ENCODE results near the gene ICAM4. TPM values are rescaled to one million over a fixed set of nuclear protein-coding genes. Genes with fewer than 3 reads are reported as not detected.

The ICAM4 gene
- total and polyA plus RNA-seq, 9 of the 15 experiments (the other 6 are each of a cell fraction or from before 2014, with no cell fraction given): 14.1 to 86.1 (median 29.6) TPM

DNA sequence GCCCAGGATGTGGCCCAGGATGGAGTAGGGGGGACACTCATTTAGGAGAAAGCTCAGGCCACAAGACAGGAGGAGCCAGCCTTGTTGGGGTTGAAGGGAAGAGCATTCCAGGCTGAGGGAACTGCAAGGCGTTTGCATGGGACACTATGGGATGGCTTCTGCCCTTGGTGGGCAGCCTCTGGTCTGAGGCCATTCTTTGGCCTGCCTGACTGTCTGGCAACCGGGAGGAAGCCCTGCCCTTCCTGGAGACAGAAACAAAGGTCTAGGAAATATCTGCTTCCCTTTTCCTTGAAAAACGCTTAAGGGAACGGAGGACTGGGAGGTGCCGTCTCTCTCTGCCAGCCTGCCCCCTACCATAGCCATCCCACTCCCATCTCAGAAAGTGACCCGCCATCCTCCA, 18.7 kb upstream of the ICAM4 start:
- no peak overlapping the region for H3K4me2 ChIP-seq (ENCODE audit: insufficient read depth, low read length)
- no peak for DNase-seq (ENCODE audit: extremely low read depth in 1 of 4, low spot score in 3 of 4)
- no peak overlapping the region for H3K27ac ChIP-seq (ENCODE audit: extremely low read depth, low read depth, low read length)
- peaks cover 16 to 33% of the 10 kb centered on the region in 2 experiments; a peak in 4 of 5 replicates for H3K4me1 ChIP-seq (replicated peaks in 1 of 2; ENCODE audit: control insufficient read depth in 2 of 2, insufficient read depth in 2 of 2, low read length in 2 of 2)
- no peaks in the 10 kb centered on the region for H3K9me1 ChIP-seq (ENCODE audit: control insufficient read depth, insufficient read depth, low read length)
- CTCF ChIA-PET (ENCODE audit: low intra/inter-chr PET ratio): interaction anchor here (1.2 to 3.9 kb wide), 2 partner anchors 21 to 121 kb away, joined by 3 to 77 read pairs; no protein-coding TSS in a partner anchor
- H2AFZ ChIP-seq (ENCODE audit: low read depth, low read length): 0 out of 2 replicates have a peak overlapping the region, but pooled peaks have one; percentile 8
- no peak for FAIRE-seq
- peaks cover 5% of the 10 kb centered on the region; the same call in 1 of the 3 replicates for H3K36me3 ChIP-seq (ENCODE audit: control insufficient read depth, insufficient read depth, low read length)
- H3K9me3 ChIP-seq (replicated peaks; ENCODE audit: control insufficient read depth, insufficient read depth, low read depth, low read length): no peaks in the 10 kb centered on the region
- intact Hi-C loops (cut with micrococcal nuclease): no loop called here
- H3K79me2 ChIP-seq (ENCODE audit: control insufficient read depth, insufficient read depth, low read length): peaks cover 30% of the 10 kb centered on the region
- no peak for TF ChIP-seq PCBP1 (IDR thresholded peaks at IDR 0.05; ENCODE audit: low read depth, low read length, poor library complexity, severe bottlenecking)
- no peak for TF ChIP-seq MEIS2 (IDR thresholded peaks at IDR 0.05; ENCODE audit: partially characterized antibody)
- no peak for TF ChIP-seq ZNF175 (CRISPR knock-in tag; IDR thresholded peaks at IDR 0.05; ENCODE audit: low read depth)
- TF ChIP-seq KLF10 (CRISPR knock-in tag; IDR thresholded peaks at IDR 0.05): no peak
- no peak for TF ChIP-seq TARDBP (IDR thresholded peaks at IDR 0.05)
- TF ChIP-seq KLF13 (tag; IDR thresholded peaks at IDR 0.05; ENCODE audit: borderline replicate concordance, low read depth): no peak
- no peak for TF ChIP-seq RB1 (IDR thresholded peaks at IDR 0.05; ENCODE audit: low read depth)
- TF ChIP-seq, protein P1, sequence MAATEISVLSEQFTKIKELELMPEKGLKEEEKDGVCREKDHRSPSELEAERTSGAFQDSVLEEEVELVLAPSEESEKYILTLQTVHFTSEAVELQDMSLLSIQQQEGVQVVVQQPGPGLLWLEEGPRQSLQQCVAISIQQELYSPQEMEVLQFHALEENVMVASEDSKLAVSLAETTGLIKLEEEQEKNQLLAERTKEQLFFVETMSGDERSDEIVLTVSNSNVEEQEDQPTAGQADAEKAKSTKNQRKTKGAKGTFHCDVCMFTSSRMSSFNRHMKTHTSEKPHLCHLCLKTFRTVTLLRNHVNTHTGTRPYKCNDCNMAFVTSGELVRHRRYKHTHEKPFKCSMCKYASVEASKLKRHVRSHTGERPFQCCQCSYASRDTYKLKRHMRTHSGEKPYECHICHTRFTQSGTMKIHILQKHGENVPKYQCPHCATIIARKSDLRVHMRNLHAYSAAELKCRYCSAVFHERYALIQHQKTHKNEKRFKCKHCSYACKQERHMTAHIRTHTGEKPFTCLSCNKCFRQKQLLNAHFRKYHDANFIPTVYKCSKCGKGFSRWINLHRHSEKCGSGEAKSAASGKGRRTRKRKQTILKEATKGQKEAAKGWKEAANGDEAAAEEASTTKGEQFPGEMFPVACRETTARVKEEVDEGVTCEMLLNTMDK (IDR thresholded peaks at IDR 0.05; ENCODE audit: borderline replicate concordance, insufficient read depth, low read depth, low read length, poor library complexity, severe bottlenecking): no peak
- TF ChIP-seq ETV1 (tag; conservative IDR thresholded peaks at IDR 0.05; ENCODE audit: low read depth): no peak
- TF ChIP-seq POLR2A (conservative IDR thresholded peaks at IDR 0.05): no peak
- TF ChIP-seq, protein P2, sequence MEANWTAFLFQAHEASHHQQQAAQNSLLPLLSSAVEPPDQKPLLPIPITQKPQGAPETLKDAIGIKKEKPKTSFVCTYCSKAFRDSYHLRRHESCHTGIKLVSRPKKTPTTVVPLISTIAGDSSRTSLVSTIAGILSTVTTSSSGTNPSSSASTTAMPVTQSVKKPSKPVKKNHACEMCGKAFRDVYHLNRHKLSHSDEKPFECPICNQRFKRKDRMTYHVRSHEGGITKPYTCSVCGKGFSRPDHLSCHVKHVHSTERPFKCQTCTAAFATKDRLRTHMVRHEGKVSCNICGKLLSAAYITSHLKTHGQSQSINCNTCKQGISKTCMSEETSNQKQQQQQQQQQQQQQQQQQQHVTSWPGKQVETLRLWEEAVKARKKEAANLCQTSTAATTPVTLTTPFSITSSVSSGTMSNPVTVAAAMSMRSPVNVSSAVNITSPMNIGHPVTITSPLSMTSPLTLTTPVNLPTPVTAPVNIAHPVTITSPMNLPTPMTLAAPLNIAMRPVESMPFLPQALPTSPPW (CRISPR knock-in tag; IDR thresholded peaks at IDR 0.05): no peak
- TF ChIP-seq, protein P3, sequence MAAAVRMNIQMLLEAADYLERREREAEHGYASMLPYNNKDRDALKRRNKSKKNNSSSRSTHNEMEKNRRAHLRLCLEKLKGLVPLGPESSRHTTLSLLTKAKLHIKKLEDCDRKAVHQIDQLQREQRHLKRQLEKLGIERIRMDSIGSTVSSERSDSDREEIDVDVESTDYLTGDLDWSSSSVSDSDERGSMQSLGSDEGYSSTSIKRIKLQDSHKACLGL (CRISPR knock-in tag; IDR thresholded peaks at IDR 0.05; ENCODE audit: borderline replicate concordance, poor library complexity, severe bottlenecking): no peak
- no peak for TF ChIP-seq MXI1 (IDR thresholded peaks at IDR 0.05; ENCODE audit: low read depth, low read length)
- TF ChIP-seq TCF3 (CRISPR knock-in tag; IDR thresholded peaks at IDR 0.05): no peak
- TF ChIP-seq, protein P4, sequence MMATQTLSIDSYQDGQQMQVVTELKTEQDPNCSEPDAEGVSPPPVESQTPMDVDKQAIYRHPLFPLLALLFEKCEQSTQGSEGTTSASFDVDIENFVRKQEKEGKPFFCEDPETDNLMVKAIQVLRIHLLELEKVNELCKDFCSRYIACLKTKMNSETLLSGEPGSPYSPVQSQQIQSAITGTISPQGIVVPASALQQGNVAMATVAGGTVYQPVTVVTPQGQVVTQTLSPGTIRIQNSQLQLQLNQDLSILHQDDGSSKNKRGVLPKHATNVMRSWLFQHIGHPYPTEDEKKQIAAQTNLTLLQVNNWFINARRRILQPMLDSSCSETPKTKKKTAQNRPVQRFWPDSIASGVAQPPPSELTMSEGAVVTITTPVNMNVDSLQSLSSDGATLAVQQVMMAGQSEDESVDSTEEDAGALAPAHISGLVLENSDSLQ (IDR thresholded peaks at IDR 0.05): no peak
- no peak for TF ChIP-seq JUNB (CRISPR knock-in tag; conservative IDR thresholded peaks at IDR 0.05)
- TF ChIP-seq NCOA1 (IDR thresholded peaks at IDR 0.05; ENCODE audit: low read depth): no peak
- TF ChIP-seq BACH1 (tag; IDR thresholded peaks at IDR 0.05): no peak
- no peak for TF ChIP-seq SMAD4 (CRISPR knock-in tag; conservative IDR thresholded peaks at IDR 0.05)
- POLR2A ChIA-PET: interaction anchor here (0.6 to 1.1 kb wide), 2 partner anchors 43 to 115 kb away, joined by 3 read pairs; no protein-coding TSS in a partner anchor
- H3K27me3 ChIP-seq (ENCODE audit: control insufficient read depth in 2 of 2, insufficient read depth in 2 of 2, low read length in 2 of 2): no peaks in the 10 kb centered on the region
- peak overlapping the region in 1 of 2 experiments; percentile 61; a peak in 2 of 4 replicates for H3K9ac ChIP-seq (ENCODE audit: insufficient read depth in 1 of 2, low read depth in 2 of 2, low read length in 2 of 2)
- no peak for ATAC-seq
- no peaks in the 10 kb centered on the region for H4K20me1 ChIP-seq (replicated peaks; ENCODE audit: control insufficient read depth, insufficient read depth, low read length)
- WGBS (ENCODE audit: insufficient coverage, low coverage, missing lambda C conversion rate): 61% methylated on average over 6 of the region's 6 CpGs
- no peak overlapping the region for H3K4me3 ChIP-seq
- in situ Hi-C loops (cut with MboI): no loop called here
- no TSS peak for BruUV-seq (replicated peaks)
